Measurements from ENCODE around the gene KIAA0753.

KIAA0753 gene

GRCh38 chr17:6545291-6545690 is 95.2 kb downstream of the KIAA0753 start:
- no peak for DNase-seq

- no peak for DNase-seq
These were observed 96.5 kb downstream of the KIAA0753 start for GRCh38 chr17:6544011-6544370.

- DNase-seq, result no peak
These were observed 97.2 kb downstream of the KIAA0753 start for GRCh38 chr17:6543079-6544010.

GRCh38 chr17:6542577-6542976 is 97.9 kb downstream of the KIAA0753 start:
- DNase-seq, result no peak

- DNase-seq, result no peak
These were observed 98.6 kb downstream of the KIAA0753 start for GRCh38 chr17:6541886-6542285.

GRCh38 chr17:6539871-6540270 is 100.6 kb downstream of the KIAA0753 start:
- DNase-seq, result no peak

GRCh38 chr17:6536566-6537065 is 103.9 kb downstream of the KIAA0753 start:
- no peak for DNase-seq

- no peak for DNase-seq
These were observed 104.5 kb downstream of the KIAA0753 start for GRCh38 chr17:6536053-6536452.

- DNase-seq, result no peak
These were observed 105.5 kb downstream of the KIAA0753 start for GRCh38 chr17:6534846-6535514.

- DNase-seq, result no peak
These were observed 108.0 kb downstream of the KIAA0753 start for GRCh38 chr17:6532441-6532885.

GRCh38 chr17:6531575-6531974 is 108.9 kb downstream of the KIAA0753 start:
- no peak for DNase-seq

- DNase-seq, result no peak
These were observed 110.1 kb downstream of the KIAA0753 start for GRCh38 chr17:6530324-6530920.

GRCh38 chr17:6528557-6528956 is 112.0 kb downstream of the KIAA0753 start:
- no peak for DNase-seq
